IMR-90 (cell line): ENCODE results near the gene NKAIN2. TPM values are rescaled to one million over a fixed set of nuclear protein-coding genes. Genes with fewer than 3 reads are reported as not detected.

Source experiments
- ATAC-seq: fragments of 200-7000 bp; cut with Tn5 transposase; 2 replicates; pipeline ENCODE4 v1.9.1; 2020; ENCODE audit warnings: low read depth, mild to moderate bottlenecking, moderate library complexity
- BruUV-seq: library from RNA; stranded (reverse); fragments of 400-500 nt; replicated peaks from 2 replicates; lab custom pipeline; 2021; lab: Mats Ljungman, UMichigan
- CTCF ChIA-PET: fragments of 300-600 bp; formaldehyde crosslinking; extraction: SDS; loops from one replicate; lab custom pipeline; 2021; ENCODE audit warnings: antibody characterized with exemption; lab: Yijun Ruan, JAX
- POLR2A ChIA-PET: fragments of 300-600 bp; sonication (Branson Sonifier 250); formaldehyde crosslinking; loops from one replicate; lab custom pipeline; 2022; ENCODE audit warnings: antibody characterized with exemption; ENCODE audit not compliant: unreplicated experiment; lab: Charles Lee
- DNase-seq: peaks from one replicate; pipeline ENCODE4 v3.0.0; 2013
- H2AFZ ChIP-seq: replicated peaks from 2 replicates; pipeline ENCODE3; 2013; ENCODE audit warnings: low read length, mild to moderate bottlenecking; ENCODE audit not compliant: poor library complexity
- H2AK5ac ChIP-seq: 2 replicates; pipeline ENCODE4 v1.6.1; 2013; ENCODE audit warnings: low read depth, low read length, inconsistent platforms
- H2AK9ac ChIP-seq: replicated peaks from 2 replicates; pipeline ENCODE3; 2013; ENCODE audit warnings: mild to moderate bottlenecking, low read depth, low read length, moderate library complexity; ENCODE audit not compliant: poor library complexity
- H2BK120ac ChIP-seq: 2 replicates; pipeline ENCODE4 v1.6.1; 2013; ENCODE audit warnings: low read depth, low read length, inconsistent platforms
- H2BK15ac ChIP-seq: 3 replicates; pipeline ENCODE4 v1.6.1; 2013; ENCODE audit warnings: low read depth, low read length, inconsistent platforms
- H2BK20ac ChIP-seq: 2 replicates; pipeline ENCODE4 v1.6.1; 2013; ENCODE audit warnings: low read depth, mild to moderate bottlenecking, inconsistent platforms, low read length, moderate library complexity
- H2BK5ac ChIP-seq: 2 replicates; pipeline ENCODE4 v1.6.1; 2013; ENCODE audit warnings: mild to moderate bottlenecking, low read depth, low read length, inconsistent platforms; ENCODE audit not compliant: poor library complexity, severe bottlenecking
- H3K14ac ChIP-seq: replicated peaks from 2 replicates; pipeline ENCODE4 v1.6.1; 2013; ENCODE audit warnings: low read depth, low read length, inconsistent platforms
- H3K18ac ChIP-seq: 2 replicates; pipeline ENCODE4 v1.6.1; 2013; ENCODE audit warnings: low read depth, low read length, control low read depth
- H3K23ac ChIP-seq: 2 replicates; pipeline ENCODE4 v1.6.1; 2013; ENCODE audit warnings: low read depth, low read length, inconsistent platforms
- H3K27ac ChIP-seq: 2 replicates; pipeline ENCODE4 v1.5.1; 2013; ENCODE audit warnings: mild to moderate bottlenecking, control low read depth, low read length; ENCODE audit not compliant: insufficient read depth
- H3K27me3 ChIP-seq: 2 replicates; pipeline ENCODE4 v1.6.1; 2013; ENCODE audit warnings: low read length; ENCODE audit not compliant: control insufficient read depth, insufficient read depth
- H3K36me3 ChIP-seq: 2 replicates; pipeline ENCODE4 v1.6.1; 2013; ENCODE audit warnings: low read length, mixed read lengths; ENCODE audit not compliant: control insufficient read depth, insufficient read depth
- H3K4ac ChIP-seq: 2 replicates; pipeline ENCODE4 v1.6.1; 2013; ENCODE audit warnings: low read depth, low read length, inconsistent platforms
- H3K4me1 ChIP-seq: 2 replicates; pipeline ENCODE4 v1.6.1; 2013; ENCODE audit warnings: low read length, mixed read lengths; ENCODE audit not compliant: control insufficient read depth, insufficient read depth
- H3K4me2 ChIP-seq: 2 replicates; pipeline ENCODE4 v1.6.1; 2013; ENCODE audit warnings: low read depth, mild to moderate bottlenecking, control low read depth, low read length, moderate library complexity
- H3K4me3 ChIP-seq: 2 replicates; pipeline ENCODE4 v1.5.1; 2013; ENCODE audit warnings: low read depth, mild to moderate bottlenecking, control low read depth, low read length, moderate library complexity; ENCODE audit not compliant: insufficient read depth
- H3K56ac ChIP-seq: 2 replicates; pipeline ENCODE4 v1.6.1; 2013; ENCODE audit warnings: low read length, inconsistent platforms; ENCODE audit not compliant: insufficient read depth; ENCODE audit errors: extremely low read depth
- H3K79me1 ChIP-seq, 2 experiments: 2 replicates each; pipeline ENCODE4 v1.6.1; 2013; ENCODE audit warnings: low read length in 2 of 2, inconsistent platforms in 1 of 2, low read depth in 1 of 2
- H3K9ac ChIP-seq: 2 replicates; pipeline ENCODE4 v1.6.1; 2013; ENCODE audit warnings: low read depth, low read length, control low read depth
- H3K9me1 ChIP-seq: 2 replicates; pipeline ENCODE4 v1.6.1; 2013; ENCODE audit warnings: low read length, inconsistent platforms; ENCODE audit not compliant: insufficient read depth
- H3K9me3 ChIP-seq: 2 replicates; pipeline ENCODE4 v1.6.1; 2013; ENCODE audit warnings: low read length; ENCODE audit not compliant: control insufficient read depth, insufficient read depth
- H4K20me1 ChIP-seq: 2 replicates; pipeline ENCODE4 v1.6.1; 2013; ENCODE audit warnings: low read length, inconsistent platforms; ENCODE audit not compliant: insufficient read depth
- H4K5ac ChIP-seq: 2 replicates; pipeline ENCODE4 v1.6.1; 2013; ENCODE audit warnings: mild to moderate bottlenecking, low read depth, low read length, control low read depth
- H4K8ac ChIP-seq, 2 experiments: 2 replicates each; pipeline ENCODE4 v1.6.1; 2013; ENCODE audit warnings: low read depth in 2 of 2, low read length in 2 of 2, control low read depth in 1 of 2, inconsistent platforms in 1 of 2
- H4K91ac ChIP-seq: 2 replicates; pipeline ENCODE4 v1.6.1; 2013; ENCODE audit warnings: low read depth, low read length, inconsistent platforms; ENCODE audit not compliant: insufficient read depth
- BHLHE40 ChIP-seq: fragments of 150-350 bp; IDR thresholded peaks from 2 replicates; pipeline ENCODE4 v1.6.1; 2016; ENCODE audit warnings: mild to moderate bottlenecking, low read depth, low read length
- CEBPB ChIP-seq: IDR thresholded peaks from 2 replicates; pipeline ENCODE4 v1.6.1; 2012; ENCODE audit warnings: low read depth, low read length, improper control_type of control experiment
- CHD1 ChIP-seq: IDR thresholded peaks from 2 replicates; pipeline ENCODE4 v1.6.1; 2012; ENCODE audit warnings: low read depth, low read length, improper control_type of control experiment
- CTCF ChIP-seq: conservative IDR thresholded peaks from 2 replicates; pipeline ENCODE4 v1.5.1; 2012; ENCODE audit warnings: mild to moderate bottlenecking, low read depth, low read length, improper control_type of control experiment
- ELK1 ChIP-seq: fragments of 150-350 bp; IDR thresholded peaks from 2 replicates; pipeline ENCODE4 v1.6.1; 2016; ENCODE audit warnings: low read depth, mild to moderate bottlenecking, low read length, moderate library complexity, borderline replicate concordance
- FOS ChIP-seq: fragments of 150-350 bp; IDR thresholded peaks from 2 replicates; pipeline ENCODE4 v1.6.1; 2016; ENCODE audit warnings: low read depth, low read length
- MAFK ChIP-seq: IDR thresholded peaks from 2 replicates; pipeline ENCODE4 v1.6.1; 2012; ENCODE audit warnings: low read depth, low read length, improper control_type of control experiment
- MAZ ChIP-seq: IDR thresholded peaks from 2 replicates; pipeline ENCODE4 v1.6.1; 2012; ENCODE audit warnings: low read depth, mild to moderate bottlenecking, low read length, improper control_type of control experiment, moderate library complexity, borderline replicate concordance
- MXI1 ChIP-seq: IDR thresholded peaks from 2 replicates; pipeline ENCODE4 v1.6.1; 2012; ENCODE audit warnings: low read depth, mild to moderate bottlenecking, low read length, moderate library complexity, borderline replicate concordance
- NFE2L2 ChIP-seq: fragments of 150-350 bp; IDR thresholded peaks from 2 replicates; pipeline ENCODE4 v1.6.1; 2016; ENCODE audit warnings: low read depth, mild to moderate bottlenecking, low read length
- POLR2A ChIP-seq: IDR thresholded peaks from 2 replicates; pipeline ENCODE4 v1.6.1; 2012; ENCODE audit warnings: mild to moderate bottlenecking, low read depth, low read length
- RAD21 ChIP-seq: IDR thresholded peaks from 2 replicates; pipeline ENCODE4 v1.6.1; 2012; ENCODE audit warnings: low read length, improper control_type of control experiment
- RCOR1 ChIP-seq: IDR thresholded peaks from 2 replicates; pipeline ENCODE4 v1.6.1; 2012; ENCODE audit warnings: mild to moderate bottlenecking, low read length, improper control_type of control experiment; ENCODE audit not compliant: insufficient replicate concordance
- RFX5 ChIP-seq: IDR thresholded peaks from 2 replicates; pipeline ENCODE4 v1.8.0; 2012; ENCODE audit warnings: low read depth, mild to moderate bottlenecking, low read length, moderate library complexity
- SMC3 ChIP-seq: fragments of 150-350 bp; IDR thresholded peaks from 2 replicates; pipeline ENCODE4 v1.6.1; 2016; ENCODE audit warnings: low read depth, mild to moderate bottlenecking, antibody characterized with exemption, low read length, moderate library complexity
- USF2 ChIP-seq: fragments of 150-350 bp; IDR thresholded peaks from 2 replicates; pipeline ENCODE4 v1.6.1; 2017; ENCODE audit warnings: mild to moderate bottlenecking, antibody characterized with exemption, low read length, low read depth
- dilution Hi-C: fragments of 300-500 bp; cut with HindIII; formaldehyde crosslinking; loops from one replicate; pipeline ENCODE4 v1.14.3; 2018; ENCODE audit warnings: low sequenced_read_pairs; ENCODE audit not compliant: unreplicated experiment
- in situ Hi-C: fragments of 300-500 bp; cut with MboI; formaldehyde crosslinking; loops from 3 replicates; pipeline ENCODE4 v1.14.3; 2019; ENCODE audit warnings: low sequenced_read_pairs, inconsistent platforms, mixed read lengths
- intact Hi-C: fragments of 100-400 bp; cut with micrococcal nuclease; formaldehyde crosslinking; loops from 2 replicates; pipeline ENCODE4 v1.10.0; 2022
- polyA plus RNA-seq, 3 experiments: library from polyadenylated mRNA; depleted of rRNA; stranded (reverse); fragments of >200 nt; gene quantifications; 2 replicates each; pipeline ENCODE4 v1.2.3, GENCODE V29; 2012; ENCODE audit warnings: low replicate concordance in 1 of 3
- total RNA-seq: library from RNA; depleted of rRNA; stranded (reverse); fragments of >200 nt; gene quantifications from 2 replicates; pipeline ENCODE4 v1.2.3, GENCODE V29; 2012

Gene NKAIN2
- total and polyA plus RNA-seq, 2 of the 4 experiments (the other 2 are of a cell fraction), result not detected

- dilution Hi-C loops, result no loop called here
- H3K4me3 ChIP-seq, result no peak overlapping the region
- no peaks in the 10 kb centered on the region for H3K79me1 ChIP-seq
- ChIA-PET CTCF (no interaction called here), POLR2A (no interaction called here)
- H3K9me1 ChIP-seq, result no peaks in the 10 kb centered on the region
- no peaks in the 10 kb centered on the region for H3K36me3 ChIP-seq
- no peak overlapping the region for H3K14ac ChIP-seq
- no peak overlapping the region for H3K4ac ChIP-seq
- H3K56ac ChIP-seq, result no peak overlapping the region
- no peak overlapping the region for H2BK120ac ChIP-seq
- H2AK9ac ChIP-seq, result no peak overlapping the region
- DNase-seq (no peak), ATAC-seq (no peak)
- no peak overlapping the region for H4K91ac ChIP-seq
- H2BK20ac ChIP-seq, result no peak overlapping the region
- H3K18ac ChIP-seq, result no peak overlapping the region
- H3K27me3 ChIP-seq, result no peaks in the 10 kb centered on the region
- no peaks in the 10 kb centered on the region for H3K9me3 ChIP-seq
- no peak overlapping the region for H3K23ac ChIP-seq
- H2BK5ac ChIP-seq, result no peak overlapping the region
- H3K9ac ChIP-seq, result no peak overlapping the region
- no peak overlapping the region for H2BK15ac ChIP-seq
- intact Hi-C loops, result no loop called here
- in situ Hi-C loops, result no loop called here
- no peak overlapping the region for H4K8ac ChIP-seq
- no peak overlapping the region for H3K4me2 ChIP-seq
- no peak overlapping the region for H2AFZ ChIP-seq
- H3K27ac ChIP-seq, result no peak overlapping the region
- TF ChIP-seq NFE2L2 (no peak), RCOR1 (no peak), RFX5 (no peak), POLR2A (no peak), BHLHE40 (no peak), MAFK (no peak), CTCF (no peak), USF2 (no peak), ELK1 (no peak), MXI1 (no peak), SMC3 (no peak), MAZ (no peak), RAD21 (no peak), CHD1 (no peak), CEBPB (no peak), FOS (no peak)
- H2AK5ac ChIP-seq, result no peak overlapping the region
- BruUV-seq, result no TSS peak
- H3K4me1 ChIP-seq, result no peaks in the 10 kb centered on the region
- H4K5ac ChIP-seq, result no peak overlapping the region
- H4K20me1 ChIP-seq, result no peaks in the 10 kb centered on the region
These were observed 754.2 kb downstream of the NKAIN2 start for GRCh38 chr6:124557873-124558272.
